ENCODE data around the gene FGD3. TPM values are rescaled to one million over a fixed set of nuclear protein-coding genes. Genes with fewer than 3 reads are reported as not detected.

Gene FGD3
- total and polyA plus RNA-seq, 10 donors = 30.7 to 99.1 (median 68.7) TPM

DNA sequence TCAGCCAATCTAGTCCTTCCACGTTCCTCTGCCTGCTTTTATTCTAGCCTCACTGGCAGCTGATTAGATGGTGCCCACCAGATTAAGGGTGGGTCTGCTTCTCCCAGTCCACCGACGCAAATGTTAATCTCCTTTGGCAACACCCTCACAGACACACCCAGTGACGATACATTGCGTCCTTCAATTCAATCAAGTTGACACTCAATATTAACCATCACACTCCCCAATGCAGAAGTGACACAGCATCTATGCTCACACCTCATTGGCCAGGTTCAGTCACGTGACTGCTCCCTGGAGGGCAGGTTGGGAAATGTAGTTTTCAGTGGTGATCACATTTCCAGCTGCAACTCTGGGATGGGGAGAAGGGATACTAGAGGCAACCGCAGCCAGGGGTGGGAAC, 124.1 kb downstream of the FGD3 start:
- peaks cover 0 to 70% (median 8%) of the 10 kb centered on the region in 6 donors for H3K36me3 ChIP-seq
- no peak for DNase-seq
- H3K9me3 ChIP-seq = no peaks in the 10 kb centered on the region
- intact Hi-C loops (cut with DNase I; ENCODE audit: low total_unique reads) = no loop called here
- H3K4me3 ChIP-seq = no peak overlapping the region
- peaks cover 0 to 65% (median 12%) of the 10 kb centered on the region in 6 donors for H3K4me1 ChIP-seq
- no peaks in the 10 kb centered on the region for H3K27me3 ChIP-seq (replicated peaks in 1 of 7)
- TF ChIP-seq POLR2AphosphoS5 (IDR thresholded peaks at IDR 0.05) = no peak
- TF ChIP-seq POLR2A (IDR thresholded peaks at IDR 0.05) = no peak
- TF ChIP-seq, protein P1, sequence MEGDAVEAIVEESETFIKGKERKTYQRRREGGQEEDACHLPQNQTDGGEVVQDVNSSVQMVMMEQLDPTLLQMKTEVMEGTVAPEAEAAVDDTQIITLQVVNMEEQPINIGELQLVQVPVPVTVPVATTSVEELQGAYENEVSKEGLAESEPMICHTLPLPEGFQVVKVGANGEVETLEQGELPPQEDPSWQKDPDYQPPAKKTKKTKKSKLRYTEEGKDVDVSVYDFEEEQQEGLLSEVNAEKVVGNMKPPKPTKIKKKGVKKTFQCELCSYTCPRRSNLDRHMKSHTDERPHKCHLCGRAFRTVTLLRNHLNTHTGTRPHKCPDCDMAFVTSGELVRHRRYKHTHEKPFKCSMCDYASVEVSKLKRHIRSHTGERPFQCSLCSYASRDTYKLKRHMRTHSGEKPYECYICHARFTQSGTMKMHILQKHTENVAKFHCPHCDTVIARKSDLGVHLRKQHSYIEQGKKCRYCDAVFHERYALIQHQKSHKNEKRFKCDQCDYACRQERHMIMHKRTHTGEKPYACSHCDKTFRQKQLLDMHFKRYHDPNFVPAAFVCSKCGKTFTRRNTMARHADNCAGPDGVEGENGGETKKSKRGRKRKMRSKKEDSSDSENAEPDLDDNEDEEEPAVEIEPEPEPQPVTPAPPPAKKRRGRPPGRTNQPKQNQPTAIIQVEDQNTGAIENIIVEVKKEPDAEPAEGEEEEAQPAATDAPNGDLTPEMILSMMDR (IDR thresholded peaks at IDR 0.05 in 8 of 11, conservative IDR thresholded peaks at IDR 0.05 in 3 of 11) = no peak
- H3K27ac ChIP-seq = peak overlapping the region in 1 of 8 donors; percentile 9
- WGBS, 5 donors = 86 to 96% (median 92%) methylated on average over 7 of the region's 7 CpGs

GRCh38 chr9:93072383-93072795, 125.1 kb downstream of the FGD3 start:
- intact Hi-C loops (cut with DNase I; ENCODE audit: low total_unique reads) = no loop called here
- H3K36me3 ChIP-seq = peaks cover 0 to 79% (median 13%) of the 10 kb centered on the region in 6 donors
- TF ChIP-seq, protein P1 (IDR thresholded peaks at IDR 0.05 in 8 of 11, conservative IDR thresholded peaks at IDR 0.05 in 3 of 11) = no peak
- TF ChIP-seq POLR2A (IDR thresholded peaks at IDR 0.05) (no peak), POLR2AphosphoS5 (IDR thresholded peaks at IDR 0.05) (no peak)
- no peak overlapping the region for H3K4me3 ChIP-seq
- H3K27me3 ChIP-seq (replicated peaks in 1 of 7) = no peaks in the 10 kb centered on the region
- peaks cover 0 to 56% (median 12%) of the 10 kb centered on the region in 6 donors for H3K4me1 ChIP-seq
- 45 to 62% (median 56%) methylated on average over 5 of the region's 5 CpGs for WGBS, 5 donors
- DNase-seq = no peak
- H3K9me3 ChIP-seq = no peaks in the 10 kb centered on the region
- H3K27ac ChIP-seq = peak overlapping the region in 1 of 8 donors; percentile 9

DNA sequence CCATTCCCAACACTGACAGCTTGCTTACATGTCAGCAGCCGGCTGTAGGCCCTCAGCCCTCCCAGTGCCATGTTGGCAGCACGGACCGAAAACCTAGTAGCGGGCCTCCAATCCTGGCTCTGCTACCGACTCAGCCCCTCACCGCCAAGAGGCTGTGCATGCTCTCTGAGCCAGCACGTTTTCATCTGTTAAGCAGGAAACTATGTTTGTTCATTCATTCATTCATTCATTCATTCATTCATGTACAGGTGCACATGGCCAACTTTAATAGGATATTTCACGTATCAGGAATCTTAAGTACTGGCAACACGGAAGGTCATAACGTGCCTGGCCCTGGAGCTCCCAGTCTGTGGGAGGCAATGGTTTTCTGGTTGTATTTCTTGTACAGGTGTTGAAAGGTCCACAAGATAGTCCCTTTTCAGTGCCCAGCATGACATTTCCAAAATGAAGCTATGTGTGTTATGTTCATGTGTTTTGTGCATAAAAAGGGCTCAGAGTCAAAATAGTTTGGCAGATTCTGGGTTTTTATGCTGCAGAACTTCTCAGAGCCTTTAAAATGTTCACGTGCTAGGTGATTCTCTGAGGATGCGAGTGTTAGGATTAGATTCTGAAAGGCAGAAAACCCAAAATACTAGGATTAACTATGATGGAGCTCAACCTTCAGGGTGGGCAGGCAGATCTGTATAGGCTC, 128.9 kb downstream of the FGD3 start:
- TF ChIP-seq, protein P1 (IDR thresholded peaks at IDR 0.05 in 8 of 11, conservative IDR thresholded peaks at IDR 0.05 in 3 of 11) = no peak
- TF ChIP-seq POLR2A (IDR thresholded peaks at IDR 0.05) (no peak), POLR2AphosphoS5 (IDR thresholded peaks at IDR 0.05) (no peak)
- intact Hi-C loops (cut with DNase I; ENCODE audit: low total_unique reads) = no loop called here
- Histone ChIP-seq H3K36me3 (peaks cover 3 to 87% (median 44%) of the 10 kb centered on the region in 6 donors), H3K27me3 (replicated peaks in 1 of 7) (no peaks in the 10 kb centered on the region), H3K27ac (no peak overlapping the region), H3K4me3 (no peak overlapping the region), H3K4me1 (peaks cover 0 to 26% (median 10%) of the 10 kb centered on the region in 6 donors), H3K9me3 (no peaks in the 10 kb centered on the region)
- DNase-seq = no peak
- WGBS, 5 donors = 86 to 97% (median 95%) methylated on average over 9 to 12 of the region's 12 CpGs

DNA sequence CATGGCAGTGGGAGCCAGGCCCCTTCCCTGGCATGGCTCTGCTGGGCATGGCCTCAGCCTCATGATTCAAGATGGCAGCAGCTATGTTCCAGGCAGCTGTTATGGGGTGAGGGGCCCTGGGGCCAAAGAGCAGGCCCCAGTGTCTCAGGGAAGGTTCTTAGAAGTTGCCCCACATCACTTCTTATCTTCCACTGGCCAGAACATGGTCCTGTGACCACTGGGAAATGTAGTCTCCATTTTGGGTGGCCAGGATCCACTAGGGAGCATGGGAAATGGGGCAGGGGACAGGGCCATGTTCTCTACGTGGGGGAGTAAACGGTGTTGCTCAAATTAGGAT, 129.4 kb downstream of the FGD3 start:
- H3K27ac ChIP-seq = no peak overlapping the region
- H3K9me3 ChIP-seq = no peaks in the 10 kb centered on the region
- intact Hi-C loops (cut with DNase I; ENCODE audit: low total_unique reads) = no loop called here
- 91 to 100% (median 98%) methylated on average over 2 of the region's 2 CpGs for WGBS, 5 donors
- no peaks in the 10 kb centered on the region for H3K27me3 ChIP-seq (replicated peaks in 1 of 7)
- H3K36me3 ChIP-seq = peaks cover 3 to 87% (median 49%) of the 10 kb centered on the region in 6 donors
- no peak overlapping the region for H3K4me3 ChIP-seq
- DNase-seq = no peak
- peaks cover 0 to 21% (median 8%) of the 10 kb centered on the region in 6 donors for H3K4me1 ChIP-seq
- TF ChIP-seq POLR2AphosphoS5 (IDR thresholded peaks at IDR 0.05) = no peak
- no peak for TF ChIP-seq POLR2A (IDR thresholded peaks at IDR 0.05)
- TF ChIP-seq, protein P1 (IDR thresholded peaks at IDR 0.05 in 8 of 11, conservative IDR thresholded peaks at IDR 0.05 in 3 of 11) = no peak

Measured in spleen (tissue), 11 donors.